H1 (cell line): ENCODE results near the gene DYTN. TPM values are rescaled to one million over a fixed set of nuclear protein-coding genes. Genes with fewer than 3 reads are reported as not detected.
A peak's percentile ranks its signal among the peaks of the same experiment; 100 is the strongest.

Source experiments
- CTCF ChIA-PET: fragments of 300-600 bp; sonication (Branson Sonifier 250); formaldehyde crosslinking; loops from one replicate; lab custom pipeline; 2021; ENCODE audit not compliant: partially characterized antibody; lab: Charles Lee
- POLR2A ChIA-PET: fragments of 300-600 bp; sonication (Branson Sonifier 250); formaldehyde crosslinking; loops from one replicate; lab custom pipeline; 2021; ENCODE audit warnings: inconsistent platforms; ENCODE audit not compliant: partially characterized antibody; lab: Charles Lee
- DNase-seq, 2 experiments: peaks; one replicate each; pipeline versions ENCODE4 v3.0.0 to v3.0.0-alpha.2; 2010 to 2022; ENCODE audit warnings: low spot score in 2 of 2, low read depth in 1 of 2, mixed read lengths in 1 of 2
- FAIRE-seq: peaks from 2 replicates; lab custom pipeline; 2011; peaks lifted over from hg19 to GRCh38; lab: Jason Lieb, UNC
- H2AFZ ChIP-seq: 2 replicates; pipeline ENCODE4 v1.8.1; 2012; ENCODE audit warnings: low read length, inconsistent platforms
- H2AK5ac ChIP-seq: 2 replicates; pipeline ENCODE4 v1.6.1; 2013; ENCODE audit warnings: low read depth, low read length
- H2BK120ac ChIP-seq: replicated peaks from 2 replicates; pipeline ENCODE3; 2013; ENCODE audit warnings: low read depth, low read length, inconsistent platforms
- H2BK12ac ChIP-seq: 2 replicates; pipeline ENCODE4 v1.6.1; 2013; ENCODE audit warnings: low read depth, low read length
- H2BK15ac ChIP-seq: 2 replicates; pipeline ENCODE4 v1.6.1; 2013; ENCODE audit warnings: low read length
- H2BK20ac ChIP-seq: 2 replicates; pipeline ENCODE4 v1.6.1; 2013; ENCODE audit warnings: low read length
- H2BK5ac ChIP-seq: 2 replicates; pipeline ENCODE4 v1.6.1; 2013; ENCODE audit warnings: low read depth, low read length
- H3K14ac ChIP-seq: 2 replicates; pipeline ENCODE4 v1.6.1; 2013; ENCODE audit warnings: inconsistent platforms; ENCODE audit not compliant: insufficient read length
- H3K18ac ChIP-seq: 2 replicates; pipeline ENCODE4 v1.6.1; 2013; ENCODE audit warnings: low read length; ENCODE audit errors: extremely low read depth
- H3K23ac ChIP-seq: 2 replicates; pipeline ENCODE4 v1.6.1; 2013; ENCODE audit warnings: inconsistent platforms; ENCODE audit not compliant: insufficient read length
- H3K23me2 ChIP-seq: 2 replicates; pipeline ENCODE4 v1.6.1; 2013; ENCODE audit warnings: low read depth, low read length
- H3K27ac ChIP-seq: 2 replicates; pipeline ENCODE4 v1.6.1; 2011; ENCODE audit warnings: low read depth, low read length, inconsistent platforms
- H3K27me3 ChIP-seq, 4 experiments: replicated peaks in 1 of 4; 1 replicate in 1 of 4; 2 replicates in 3 of 4; pipeline versions ENCODE4 v1.6.1 to v1.8.1; 2011 to 2013; ENCODE audit warnings: low read length in 3 of 4, mild to moderate bottlenecking in 3 of 4, inconsistent platforms in 2 of 4, mixed read lengths in 2 of 4, moderate library complexity in 1 of 4; ENCODE audit not compliant: control insufficient read depth in 3 of 4, insufficient read depth in 3 of 4; ENCODE audit errors: extremely low read depth in 1 of 4
- H3K36me3 ChIP-seq, 4 experiments: 2 replicates each; pipeline versions ENCODE4 v1.6.1 to v1.8.1; 2011 to 2013; ENCODE audit warnings: mild to moderate bottlenecking in 4 of 4, low read length in 3 of 4, moderate library complexity in 2 of 4, control low read depth in 1 of 4, inconsistent platforms in 1 of 4; ENCODE audit not compliant: insufficient read depth in 4 of 4, control insufficient read depth in 2 of 4
- H3K4ac ChIP-seq: replicated peaks from 2 replicates; pipeline ENCODE3; 2013; ENCODE audit warnings: low read length, low read depth, mixed read lengths, inconsistent platforms; ENCODE audit not compliant: insufficient read length
- H3K4me1 ChIP-seq, 4 experiments: replicated peaks in 1 of 4; 1 replicate in 1 of 4; 2 replicates in 3 of 4; pipeline versions ENCODE4 v1.6.1 to v1.8.1; 2011 to 2013; ENCODE audit warnings: low read length in 3 of 4, inconsistent platforms in 2 of 4, mixed read lengths in 1 of 4; ENCODE audit not compliant: insufficient read depth in 4 of 4, control insufficient read depth in 3 of 4
- H3K4me2 ChIP-seq, 2 experiments: 2 replicates each; pipeline versions ENCODE4 v1.6.1 to v1.8.1; 2011 to 2013; ENCODE audit warnings: low read depth in 2 of 2, low read length in 2 of 2, control low read depth in 1 of 2, inconsistent platforms in 1 of 2, mild to moderate bottlenecking in 1 of 2; ENCODE audit not compliant: insufficient read depth in 1 of 2
- H3K4me3 ChIP-seq, 4 experiments: fragments of 200-600, 300-600 bp in 1 of 4; sonication (generic), shearing (Covaris generic), sonication (Bioruptor Twin) in 1 of 4; 2 replicates each; pipeline versions ENCODE4 v1.5.1 to v1.8.1; 2011 to 2016; ENCODE audit warnings: low read length in 4 of 4, low read depth in 3 of 4, control low read depth in 2 of 4, inconsistent platforms in 2 of 4, mild to moderate bottlenecking in 2 of 4, mixed read lengths in 1 of 4, moderate library complexity in 1 of 4; ENCODE audit not compliant: insufficient read depth in 2 of 4; ENCODE audit errors: extremely low read depth in 1 of 4
- H3K56ac ChIP-seq: replicated peaks from 2 replicates; pipeline ENCODE3; 2013; ENCODE audit warnings: low read depth, mild to moderate bottlenecking, mixed read lengths, low read length, inconsistent platforms; ENCODE audit not compliant: insufficient read length
- H3K79me1 ChIP-seq: 2 replicates; pipeline ENCODE4 v1.6.1; 2013; ENCODE audit warnings: low read depth, low read length, control low read depth
- H3K79me2 ChIP-seq, 2 experiments: 2 replicates each; pipeline versions ENCODE4 v1.6.1 to v1.8.1; 2012 to 2013; ENCODE audit warnings: low read length in 2 of 2, mild to moderate bottlenecking in 2 of 2, inconsistent platforms in 1 of 2; ENCODE audit not compliant: insufficient read depth in 2 of 2, control insufficient read depth in 1 of 2
- H3K9ac ChIP-seq, 4 experiments: replicated peaks in 1 of 4; 1 replicate in 1 of 4; 2 replicates in 3 of 4; pipeline versions ENCODE4 v1.6.1 to v1.8.1; 2011 to 2013; ENCODE audit warnings: low read depth in 3 of 4, low read length in 3 of 4, control low read depth in 2 of 4, mild to moderate bottlenecking in 2 of 4, moderate library complexity in 2 of 4, inconsistent platforms in 1 of 4; ENCODE audit errors: extremely low read depth in 1 of 4
- H3K9me3 ChIP-seq, 2 experiments: 2 replicates each; pipeline versions ENCODE4 v1.6.1 to v1.8.1; 2012 to 2013; ENCODE audit warnings: mild to moderate bottlenecking in 2 of 2, moderate library complexity in 2 of 2, control low read depth in 1 of 2, inconsistent platforms in 1 of 2, low read depth in 1 of 2, low read length in 1 of 2, mixed read lengths in 1 of 2; ENCODE audit not compliant: insufficient read depth in 2 of 2
- H4K20me1 ChIP-seq, 2 experiments: replicated peaks in 1 of 2; 2 replicates each; pipeline versions ENCODE3 to v1.8.1; 2011 to 2013; ENCODE audit warnings: inconsistent platforms in 2 of 2, low read length in 2 of 2, mild to moderate bottlenecking in 1 of 2; ENCODE audit not compliant: insufficient read depth in 2 of 2, control insufficient read depth in 1 of 2
- H4K5ac ChIP-seq: 2 replicates; pipeline ENCODE4 v1.6.1; 2013; ENCODE audit warnings: low read length, low read depth, mixed read lengths, inconsistent platforms; ENCODE audit not compliant: insufficient read length
- H4K8ac ChIP-seq: 2 replicates; pipeline ENCODE4 v1.8.0; 2013; ENCODE audit warnings: mild to moderate bottlenecking, moderate library complexity, low read length, inconsistent platforms; ENCODE audit not compliant: insufficient read depth; ENCODE audit errors: extremely low read depth
- H4K91ac ChIP-seq: replicated peaks from 2 replicates; pipeline ENCODE3; 2013; ENCODE audit warnings: low read length, mixed read lengths, inconsistent platforms; ENCODE audit not compliant: insufficient read length
- FOSL1 ChIP-seq: IDR thresholded peaks from 2 replicates; pipeline ENCODE4 v1.6.1; 2011; ENCODE audit warnings: mild to moderate bottlenecking, low read depth, low read length, moderate library complexity; ENCODE audit not compliant: insufficient read depth
- HDAC2 ChIP-seq, 2 experiments: fragments of 300-600 bp in 1 of 2; sonication (generic) in 1 of 2; IDR thresholded peaks; 2 replicates each; pipeline ENCODE4 v1.6.1; 2011 to 2012; ENCODE audit warnings: low read depth in 2 of 2, low read length in 2 of 2, mild to moderate bottlenecking in 2 of 2, moderate library complexity in 2 of 2, borderline replicate concordance in 1 of 2, inconsistent platforms in 1 of 2
- SAP30 ChIP-seq: fragments of 300-600 bp; sonication (generic); IDR thresholded peaks from 2 replicates; pipeline ENCODE4 v1.7.1; 2012; ENCODE audit warnings: low read length, moderate library complexity, mild to moderate bottlenecking, inconsistent platforms; ENCODE audit not compliant: insufficient read depth, insufficient replicate concordance
- WGBS, 2 experiments: shearing (Covaris generic) in 1 of 2; methylation state at CpG; one replicate each; pipeline versions ENCODE4 v1.1.6 to v1.1.7; 2013 to 2015; ENCODE audit warnings: low lambda C conversion rate in 2 of 2, mixed read lengths in 2 of 2, inconsistent platforms in 1 of 2, low coverage in 1 of 2, missing lambda C conversion rate in 1 of 2; ENCODE audit not compliant: insufficient replicate concordance in 2 of 2, insufficient coverage in 1 of 2, insufficient read length in 1 of 2; ENCODE audit errors: extremely low coverage in 1 of 2, missing lambda C conversion rate in 1 of 2; 5-methylcytosine and 5-hydroxymethylcytosine counted together
- polyA plus RNA-seq, 7 experiments: library from polyadenylated mRNA; depleted of rRNA in 3 of 7; stranded (reverse) in 5 of 7; unstranded in 2 of 7; fragments of >200 nt in 5 of 7; fragments of 200-250 nt in 2 of 7; gene quantifications; 1 replicate in 5 of 7; 2 replicates in 1 of 7; 4 replicates in 1 of 7; pipeline versions ENCODE4 v1.2.1 to v1.2.3, GENCODE V29; 2011 to 2013; ENCODE audit warnings: missing spikeins in 2 of 7, mixed read lengths in 2 of 7
- total RNA-seq: library from RNA; stranded (reverse); fragmentation: NEBNext Ultra II Directional; extraction: Animal tissue kit (Norgen Biotek cat#: 25700); gene quantifications from 2 replicates; pipeline ENCODE4 v1.2.1, GENCODE V29; 2021

Gene DYTN
- total and polyA plus RNA-seq, 2 of the 8 experiments (the other 6 are each of a cell fraction or from before 2014, with no cell fraction given): not detected

- Histone ChIP-seq H3K14ac (no peak overlapping the region), H3K4me3 (peak overlapping the region; percentile 85 to 98 (median 92)), H4K91ac (no peak overlapping the region), H3K18ac (peak overlapping the region; percentile 99), H3K9me3 (no peaks in the 10 kb centered on the region), H2BK20ac (no peak overlapping the region), H3K79me1 (peaks cover 4% of the 10 kb centered on the region; the same call in 1 of the 2 replicates), H3K4me2 (peak overlapping the region; percentile 72 to 91), H3K27ac (0 out of 2 replicates have a peak overlapping the region, but pooled peaks have one; percentile 82), H2BK12ac (no peak overlapping the region; the same call in 1 of the 2 replicates), H2BK5ac (peak overlapping the region; percentile 91), H3K56ac (no peak overlapping the region), H3K4me1 (no peaks in the 10 kb centered on the region), H3K79me2 (peaks cover 0 to 28% of the 10 kb centered on the region in 2 experiments; a peak in 3 of 4 replicates), H3K36me3 (peaks cover 3 to 20% (median 4%) of the 10 kb centered on the region in 4 experiments; a peak in 3 of 8 replicates), H4K5ac (no peak overlapping the region), H3K4ac (no peak overlapping the region), H4K20me1 (peaks cover 0 to 1% of the 10 kb centered on the region in 2 experiments), H2BK120ac (no peak overlapping the region), H4K8ac (no peak overlapping the region), H2AFZ (peak overlapping the region; percentile 100), H2BK15ac (no peak overlapping the region), H3K23ac (no peak overlapping the region), H3K23me2 (peaks cover 6% of the 10 kb centered on the region), H3K9ac (peak overlapping the region in 3 of 4 experiments; percentile 91 to 98 (median 92); a peak in 5 of 7 replicates), H3K27me3 (no peaks in the 10 kb centered on the region), H2AK5ac (no peak overlapping the region)
- WGBS, 2 experiments: 8% methylated on average over 18 of the region's 18 CpGs; no CpG with 5 or more reads in 1 of the 2 experiments
- TF ChIP-seq HDAC2 (IDR thresholded peaks at IDR 0.05; ENCODE audit: borderline replicate concordance in 1 of 2, low read depth in 2 of 2, low read length in 2 of 2) (peak in 1 of 2 experiments; percentile 65; a peak in 1 of 4 replicates), FOSL1 (no peak), SAP30 (peak; percentile 92)
- DNase-seq (no peak), FAIRE-seq (no peak)
- POLR2A ChIA-PET: interaction anchor here (0.6 to 1.7 kb wide), 11 partner anchors 10 to 162 kb away, joined by 3 to 5 read pairs (median 3); no protein-coding TSS in a partner anchor
- CTCF ChIA-PET: interaction anchor here (0.8 to 2.8 kb wide), 2 partner anchors 17 to 36 kb away, joined by 4 to 18 read pairs; no protein-coding TSS in a partner anchor
Observed at GRCh38 chr2:206764673-206765241, 46.6 kb upstream of the DYTN start.
